Measurements from ENCODE around the gene MANEAL.
A peak's percentile ranks its signal among the peaks of the same experiment; 100 is the strongest.

The MANEAL gene

DNA sequence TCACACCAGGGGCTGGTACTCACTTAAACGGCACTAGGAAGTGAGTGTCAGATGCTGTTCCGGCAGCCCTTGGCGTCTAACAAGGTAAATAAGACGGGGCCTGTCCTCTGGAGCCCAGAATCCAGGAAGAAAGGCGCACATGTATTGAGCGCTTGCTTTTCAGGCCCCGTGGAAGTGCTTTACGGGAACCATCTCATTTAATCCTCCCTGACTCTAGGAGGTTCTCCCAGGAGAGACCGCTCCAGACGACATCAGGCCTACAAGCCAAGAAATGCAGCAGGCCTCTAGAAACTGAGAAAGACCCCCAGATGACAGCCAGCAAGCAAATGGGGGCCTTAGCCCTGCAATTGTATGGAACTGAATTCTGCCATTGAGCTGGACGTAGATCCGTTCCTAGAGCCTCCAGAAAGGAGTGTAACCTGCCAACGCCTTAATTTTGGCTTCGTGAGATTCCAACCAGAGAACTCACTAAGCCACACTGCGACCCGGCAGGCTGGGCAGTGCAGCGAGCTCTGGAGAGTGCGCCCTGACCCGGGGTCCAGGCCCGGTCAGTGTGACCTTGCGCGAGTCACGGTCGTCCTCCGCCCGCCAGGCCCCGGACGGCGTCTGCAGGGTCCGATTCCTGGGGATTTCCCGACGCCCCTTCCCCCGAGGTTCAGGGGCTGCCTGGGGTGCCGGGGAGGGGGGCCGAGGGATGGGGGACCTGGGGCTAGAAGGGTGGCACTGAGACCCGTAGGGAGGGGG lies 532 bp upstream of the MANEAL start:
- no peak for DNase-seq

DNA sequence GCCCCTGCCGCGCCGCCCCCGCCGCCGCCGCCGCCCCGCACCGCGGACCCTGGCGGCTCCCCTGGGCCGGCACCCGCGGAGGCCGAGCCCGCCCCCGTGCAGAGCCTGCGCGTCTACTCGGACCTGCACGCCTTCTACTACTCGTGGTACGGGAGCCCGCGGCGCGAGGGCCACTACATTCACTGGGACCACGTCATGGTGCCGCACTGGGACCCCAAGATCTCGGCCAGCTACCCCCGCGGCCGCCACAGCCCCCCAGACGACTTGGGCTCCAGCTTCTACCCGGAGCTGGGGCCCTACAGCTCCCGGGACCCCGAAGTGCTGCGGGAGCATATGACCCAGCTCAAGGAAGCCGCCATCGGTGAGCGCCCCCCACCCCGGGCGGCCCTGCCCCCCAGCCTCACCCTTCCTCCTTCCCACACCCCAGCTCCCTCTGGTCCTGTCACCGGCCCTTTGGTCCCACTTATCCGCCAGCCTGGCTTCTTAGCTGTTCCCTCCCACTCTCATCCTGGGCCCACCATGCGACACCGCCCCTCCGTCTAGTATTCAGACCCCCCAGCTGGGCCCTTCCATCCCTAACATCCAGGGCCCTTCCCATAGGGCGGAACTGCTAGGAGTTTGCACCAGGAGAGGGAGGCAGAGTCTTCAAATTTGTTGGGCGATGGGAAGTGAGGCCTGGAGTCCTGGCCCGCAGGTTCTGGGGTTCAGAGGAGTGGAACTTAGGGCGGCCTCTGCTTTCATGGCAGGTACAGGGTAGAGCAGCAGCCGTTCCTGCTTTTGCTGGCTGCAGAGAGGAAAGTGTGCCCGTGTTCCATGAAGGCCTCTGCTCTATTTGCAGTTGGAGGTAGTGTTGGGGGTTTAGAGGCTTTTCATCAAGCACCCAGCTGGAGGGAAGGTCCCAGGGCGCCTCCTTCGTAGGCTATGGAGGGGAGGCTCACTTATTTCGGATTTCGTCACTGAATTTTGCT lies 1.0 kb downstream of the MANEAL start:
- no peak for DNase-seq

DNA sequence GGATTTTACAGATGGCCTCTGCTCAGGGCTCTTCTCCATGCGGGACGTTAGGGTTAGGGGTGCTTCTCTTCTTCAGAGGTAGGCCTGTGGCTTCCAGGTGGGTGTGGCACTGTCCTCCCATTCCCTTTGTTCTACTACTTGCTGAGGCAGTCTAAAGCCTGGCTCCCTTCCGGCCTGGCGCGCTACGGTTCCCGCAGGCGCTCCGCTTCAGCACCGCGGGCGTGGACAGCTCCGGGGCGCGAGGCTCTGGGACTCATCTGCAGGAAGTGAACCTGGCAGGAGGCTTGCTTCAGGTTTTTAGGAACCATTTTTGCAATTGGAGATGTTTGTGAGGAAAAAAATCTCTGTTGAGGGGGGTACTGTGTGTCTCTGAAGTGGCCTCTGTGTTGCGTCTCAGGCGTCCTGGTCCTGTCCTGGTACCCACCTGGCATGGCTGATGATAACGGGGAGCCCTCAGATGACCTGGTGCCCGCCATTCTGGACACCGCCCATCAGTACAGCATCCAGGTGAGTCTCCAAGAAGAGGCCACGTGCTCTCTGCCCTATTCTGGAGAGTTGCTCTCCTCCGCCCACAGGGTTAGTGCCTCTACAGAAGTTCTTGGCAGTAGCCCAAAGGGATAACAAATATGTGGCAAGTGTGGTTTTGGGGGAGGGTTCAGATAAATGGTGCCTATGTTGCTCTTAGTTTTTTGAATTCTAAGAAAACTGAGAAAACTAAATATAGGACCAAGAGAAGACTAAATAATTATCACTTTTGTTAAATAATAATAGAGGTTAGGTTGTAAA lies 1.9 kb downstream of the MANEAL start:
- peak; percentile 22 for DNase-seq

DNA sequence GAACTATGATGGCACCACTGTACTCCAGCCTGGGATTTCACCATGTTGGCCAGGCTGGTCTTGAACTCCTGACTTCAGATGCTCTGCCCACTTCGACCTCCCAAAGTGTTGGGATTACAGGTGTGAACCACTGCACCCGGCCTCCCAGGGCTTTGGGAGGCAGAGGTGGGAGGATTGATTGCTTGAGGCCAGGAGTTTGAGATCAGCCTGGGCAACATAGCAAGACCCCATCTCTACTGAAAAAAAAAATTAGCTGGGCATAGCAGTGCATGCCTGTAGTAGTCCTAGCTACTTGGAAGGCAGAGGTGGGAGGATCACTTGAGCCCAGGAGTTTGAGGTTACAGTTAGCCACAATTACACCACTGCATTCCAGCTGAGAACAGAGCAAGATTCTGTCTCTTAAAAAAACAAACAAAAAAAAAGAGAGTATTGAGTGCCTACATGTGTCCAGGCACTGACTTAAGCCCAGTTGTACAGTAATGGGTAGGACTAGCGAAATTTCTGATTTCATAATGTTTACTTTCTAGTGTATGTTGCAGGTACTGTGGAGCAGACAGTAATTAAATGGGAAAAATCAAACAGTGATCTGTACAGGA lies 4.2 kb downstream of the MANEAL start:
- DNase-seq = no peak

DNA sequence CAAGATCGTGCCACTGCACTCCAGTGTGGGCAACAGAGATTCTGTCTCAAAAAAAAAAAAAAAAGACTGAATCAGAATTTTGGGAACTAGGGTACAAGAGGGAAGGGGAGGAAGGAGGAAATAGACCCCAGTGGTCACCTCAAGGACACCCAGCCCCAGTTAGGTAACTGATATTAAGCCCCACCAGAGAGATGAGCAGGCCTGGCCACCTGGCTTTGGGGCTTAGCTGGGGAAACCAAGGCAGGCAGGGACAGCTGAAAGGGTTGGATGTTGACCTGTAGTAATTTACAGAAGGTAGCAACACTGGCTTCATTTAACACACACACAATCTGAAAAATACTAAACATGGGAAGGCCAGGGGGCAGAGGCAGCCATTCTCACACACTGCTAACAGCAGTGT lies 8.8 kb downstream of the MANEAL start:
- DNase-seq = no peak

DNA sequence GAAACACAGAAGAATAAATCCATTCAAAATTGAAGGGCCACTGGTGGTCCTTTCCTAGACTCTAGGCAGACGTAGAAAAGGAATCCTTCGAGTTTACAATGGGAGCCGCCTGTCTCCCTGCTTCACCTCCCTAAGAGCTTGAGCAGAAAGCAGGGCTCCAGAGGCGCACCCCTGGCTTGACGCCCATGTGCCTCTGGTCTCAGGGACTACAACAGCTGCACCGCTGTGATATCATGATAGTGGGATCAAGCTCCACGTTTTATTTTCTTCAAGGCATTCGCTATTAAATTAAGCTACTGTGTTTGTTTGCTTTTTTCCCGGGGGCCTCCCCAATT lies 13.5 kb downstream of the MANEAL start:
- no peak for DNase-seq

DNA sequence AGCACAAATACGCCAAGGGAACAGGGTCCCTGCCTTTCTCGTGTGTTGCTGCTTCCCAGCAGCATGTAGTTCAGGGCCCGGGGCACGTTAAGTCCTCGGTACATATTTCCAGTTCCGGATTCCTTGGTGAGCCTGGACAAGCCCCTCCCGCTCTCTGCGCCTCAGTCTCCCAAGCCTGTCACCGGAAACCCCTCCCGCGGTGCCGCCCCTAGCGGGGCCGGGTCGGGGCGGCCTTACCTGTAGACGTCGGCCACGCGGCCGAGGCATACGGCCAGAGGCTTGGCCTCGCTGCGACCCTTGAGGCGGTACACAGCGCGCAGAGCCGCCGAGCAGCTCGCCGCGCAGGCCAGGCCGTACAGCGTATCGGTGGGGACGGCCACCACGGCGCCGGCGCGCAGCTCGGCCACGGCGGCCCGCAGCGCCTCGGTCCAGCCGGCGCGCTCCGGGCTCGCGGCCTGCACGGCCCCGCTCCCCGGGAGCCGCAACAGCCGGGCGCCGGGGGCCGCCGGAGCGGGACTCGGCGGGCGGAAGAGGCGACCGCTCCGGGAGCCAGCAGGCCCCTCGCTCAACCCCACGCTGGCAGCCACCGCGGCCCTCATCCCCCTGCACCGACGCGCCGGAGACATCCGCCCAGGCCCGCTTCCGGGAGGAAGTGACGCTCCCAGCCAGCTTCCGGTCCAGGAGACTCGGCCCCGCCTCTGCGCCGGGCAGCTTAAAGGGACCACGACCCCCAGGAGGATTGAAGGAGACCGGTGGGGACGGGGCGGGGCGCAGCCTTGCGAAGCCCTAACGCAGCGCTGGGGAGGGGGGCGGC lies 14.1 kb downstream of the MANEAL start, which contains the start of the genes C1orf122 and YRDC:
Gene C1orf122 (plus strand): TSS at position 236 of the 814 bp plus-strand sequence. CDS start 615 bp downstream, outside the sequence.
Gene YRDC (minus strand): TSS at position 654 of the 814 bp plus-strand sequence. CDS start 28 bp downstream, at position 626.
- peak; percentile 89 for DNase-seq

DNA sequence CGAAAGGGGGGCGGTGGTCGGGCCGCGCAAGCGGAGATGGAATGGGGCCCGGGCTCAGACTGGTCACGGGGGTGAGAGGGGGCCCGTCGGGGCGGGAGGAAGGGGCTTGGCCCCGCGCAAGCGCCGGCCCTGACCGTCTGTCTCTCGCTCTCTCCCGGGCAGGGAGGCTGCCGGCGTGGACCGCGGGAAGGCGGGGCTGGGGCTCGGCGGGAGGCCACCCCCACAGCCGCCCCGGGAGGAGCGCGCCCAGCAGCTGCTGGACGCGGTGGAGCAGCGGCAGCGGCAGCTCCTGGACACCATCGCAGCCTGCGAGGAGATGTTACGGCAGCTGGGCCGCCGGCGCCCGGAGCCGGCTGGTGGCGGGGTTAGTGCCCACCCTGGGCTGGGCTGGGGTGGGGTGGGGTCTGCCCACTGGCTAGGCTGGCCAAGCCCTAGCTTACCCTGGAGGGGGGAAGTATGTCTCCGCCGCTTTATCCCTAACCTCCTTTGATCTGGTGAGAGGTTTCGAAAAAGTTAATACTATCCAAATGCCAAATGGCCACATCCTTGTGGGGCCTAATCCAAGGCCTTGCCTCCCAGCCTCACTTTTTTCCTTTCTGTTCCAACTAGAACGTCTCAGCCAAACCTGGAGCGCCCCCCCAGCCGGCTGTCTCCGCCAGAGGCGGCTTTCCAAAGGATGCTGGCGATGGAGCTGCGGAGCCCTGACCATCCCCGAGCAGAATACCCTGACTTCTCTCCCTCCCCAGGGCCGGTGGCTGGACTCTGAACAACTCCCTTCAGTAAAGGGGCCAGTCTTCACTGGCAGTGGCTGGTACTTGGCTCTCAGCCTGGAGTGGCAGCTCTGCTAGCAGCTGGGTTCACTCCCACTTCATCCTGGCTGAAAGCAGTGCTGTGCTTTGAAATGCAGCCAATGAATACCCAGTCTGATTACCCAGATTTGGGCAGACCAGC lies 15.0 kb downstream of the MANEAL start:
- DNase-seq = no peak

DNA sequence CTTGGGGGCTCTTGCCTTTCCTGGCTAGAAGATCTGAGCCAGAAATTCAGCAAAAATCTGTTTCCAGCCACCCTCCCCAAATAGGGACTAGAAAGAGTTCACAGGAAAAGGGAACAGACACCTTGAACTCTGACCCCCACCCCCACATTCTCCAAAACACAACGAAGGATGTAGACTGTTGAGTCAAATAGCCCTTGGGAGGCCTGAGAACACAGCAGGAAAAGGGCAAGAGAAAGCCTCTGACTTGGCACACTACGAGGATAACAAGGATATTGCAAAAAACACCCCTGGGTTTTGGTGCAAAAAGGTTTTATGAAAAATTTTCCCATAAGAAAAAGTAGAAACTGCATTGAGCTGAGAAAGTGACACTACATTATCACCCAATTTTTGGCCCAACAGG lies 16.3 kb downstream of the MANEAL start:
- no peak for DNase-seq

DNA sequence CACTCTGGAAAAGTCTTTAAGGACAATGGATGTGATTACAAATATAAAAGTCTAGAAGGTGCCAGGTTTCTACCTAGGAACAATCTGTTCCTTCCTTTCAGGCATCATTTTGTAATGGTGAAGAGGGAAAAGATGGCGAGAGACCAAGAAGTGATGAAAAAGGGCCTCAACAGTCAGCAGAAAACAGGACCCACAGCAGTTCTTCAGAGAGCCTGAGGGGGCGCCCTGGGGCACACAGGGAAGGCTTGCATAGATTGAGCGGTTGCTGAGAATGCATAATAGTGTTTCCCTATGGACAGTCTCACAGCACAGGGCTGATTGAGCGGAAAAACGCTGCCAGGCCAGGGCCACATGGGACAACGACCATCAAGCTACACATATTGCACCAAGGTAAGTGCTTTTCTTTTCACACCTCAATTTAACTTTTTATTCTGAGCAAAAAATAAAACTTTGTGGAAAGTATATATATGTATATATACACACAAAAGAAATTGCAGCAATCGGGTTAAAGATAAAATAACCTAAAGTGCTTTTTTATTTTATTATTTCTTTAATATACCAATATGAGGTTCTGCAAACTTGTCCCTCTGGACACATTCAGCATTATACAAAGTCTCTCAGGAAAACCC lies 17.5 kb downstream of the MANEAL start:
- DNase-seq = peak; percentile 35

DNA sequence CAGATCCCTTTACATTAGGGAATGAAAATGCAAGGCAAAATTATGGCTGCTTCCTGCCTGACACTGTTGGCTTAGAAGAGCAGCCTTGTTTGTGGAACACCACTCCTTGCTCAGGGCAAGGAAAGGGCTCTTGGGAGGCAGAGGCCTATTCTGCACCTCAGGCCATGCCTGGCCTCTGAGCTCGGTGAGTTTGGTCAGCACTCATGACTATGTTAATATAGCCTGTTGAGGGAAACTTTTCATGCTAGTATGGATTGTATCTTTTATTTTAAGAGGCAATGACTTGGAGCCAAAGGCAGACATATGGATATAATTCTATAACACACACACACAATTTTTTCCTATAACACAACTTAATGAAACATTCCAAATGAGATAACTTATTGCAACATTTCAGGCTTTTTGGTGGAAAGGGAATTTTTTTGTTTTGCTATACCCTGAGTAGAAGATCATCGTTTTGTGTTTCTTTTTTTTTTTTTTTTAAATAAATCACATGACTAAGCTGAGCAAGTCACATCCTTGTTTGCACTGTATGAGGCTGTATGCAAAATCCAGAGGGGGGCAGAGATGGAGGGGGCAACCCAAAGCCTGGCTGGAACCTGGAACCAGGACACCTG lies 20.0 kb downstream of the MANEAL start:
- DNase-seq = no peak

DNA sequence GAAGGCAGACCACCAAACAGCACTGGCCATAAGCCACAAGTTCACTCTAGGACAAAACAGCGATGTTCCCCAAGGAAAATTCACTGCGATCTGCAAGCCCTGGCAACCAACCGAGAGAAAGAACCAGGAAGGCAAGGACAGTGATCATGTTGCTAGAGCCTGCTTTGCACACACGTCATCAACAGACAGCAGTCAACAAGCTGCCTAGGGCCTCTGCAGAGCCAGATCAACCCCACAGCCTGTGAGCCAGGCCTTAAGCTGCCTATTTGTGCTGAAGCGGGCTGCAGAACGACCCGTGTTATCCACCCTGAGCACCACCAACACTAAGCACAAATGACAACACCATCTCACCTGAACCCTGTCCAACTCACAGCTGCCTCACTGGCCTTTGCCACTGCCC lies 20.6 kb downstream of the MANEAL start:
- DNase-seq = no peak

DNA sequence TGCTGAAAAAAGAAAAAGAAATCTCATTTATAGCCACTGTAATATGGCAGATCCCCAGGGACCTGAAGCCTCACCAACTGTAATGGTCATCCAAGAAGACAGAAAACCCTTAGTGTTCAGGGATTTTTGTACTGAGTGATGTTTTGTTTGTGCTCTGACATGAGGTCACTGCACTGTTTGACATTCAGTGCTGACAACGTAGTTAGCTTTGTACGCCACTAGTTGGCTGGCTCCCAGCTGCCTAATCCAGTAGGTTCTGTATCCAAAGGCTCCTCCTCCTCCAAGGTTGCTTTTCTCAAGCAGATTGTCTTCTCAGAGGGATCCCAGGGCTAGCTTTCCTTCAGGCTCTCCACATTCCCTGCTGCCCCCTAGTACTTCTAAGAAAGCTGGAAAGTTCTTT lies 23.8 kb downstream of the MANEAL start:
- DNase-seq = no peak

DNA sequence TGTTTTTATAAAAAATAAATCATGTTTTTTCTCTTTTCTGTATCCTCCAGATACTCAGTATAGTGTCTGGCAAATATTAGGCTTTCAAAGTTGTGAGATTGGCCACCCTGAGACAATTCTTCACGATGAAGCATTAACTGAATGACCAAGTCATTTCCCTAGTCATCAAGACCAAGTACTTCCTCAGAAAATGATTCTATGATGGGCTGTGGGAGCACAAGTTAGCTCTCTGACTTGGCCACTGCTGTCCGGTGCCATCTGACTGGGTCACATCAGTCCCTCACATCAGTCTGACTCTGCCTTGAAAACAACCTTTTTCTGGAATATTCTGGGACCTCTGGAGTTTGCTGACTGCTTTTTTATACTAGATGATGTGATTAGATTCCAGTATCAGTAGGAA lies 27.8 kb downstream of the MANEAL start:
- no peak for DNase-seq

DNA sequence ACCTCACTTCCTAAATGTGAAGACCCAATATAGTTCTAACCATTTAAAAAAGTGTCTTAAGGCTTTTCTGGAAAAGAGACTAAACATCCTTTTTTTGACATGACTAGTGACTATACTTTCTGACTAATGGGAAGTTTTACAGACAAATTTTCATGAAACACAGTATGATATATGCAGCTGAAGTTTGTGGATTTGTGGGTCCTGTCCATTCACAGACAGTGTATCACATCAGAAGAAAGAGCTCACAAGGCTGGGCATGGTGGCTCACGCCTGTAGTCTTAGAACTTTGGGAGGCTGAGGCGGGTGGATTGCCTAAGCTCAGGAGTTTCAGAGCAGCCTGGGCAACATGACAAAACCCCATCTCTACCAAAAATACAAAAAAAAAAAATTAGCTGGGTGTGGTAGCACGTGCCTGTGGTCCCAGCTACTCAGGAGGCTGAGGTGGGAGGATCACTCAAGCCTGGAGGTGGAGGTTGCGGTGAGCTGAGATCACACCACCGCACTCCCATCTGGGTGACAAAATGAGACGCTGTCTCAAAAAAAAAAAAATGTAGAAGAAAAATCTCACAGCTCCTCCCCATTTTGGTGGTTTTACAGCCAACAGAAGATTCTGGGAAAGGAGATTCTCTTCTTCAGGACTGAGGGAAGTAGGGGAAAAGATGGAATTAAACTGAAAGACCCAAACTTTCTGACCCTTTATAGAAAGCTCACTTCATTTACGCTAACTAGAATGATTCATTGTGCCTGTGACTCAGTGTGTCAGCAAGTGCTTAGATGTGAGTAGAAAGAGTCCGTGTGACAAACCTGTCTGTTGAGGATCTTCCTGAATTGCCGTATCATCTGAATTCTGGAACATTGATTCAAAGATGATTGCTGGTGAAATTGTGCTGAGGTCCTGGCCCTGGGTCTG lies 29.5 kb downstream of the MANEAL start:
- no peak for DNase-seq

DNA sequence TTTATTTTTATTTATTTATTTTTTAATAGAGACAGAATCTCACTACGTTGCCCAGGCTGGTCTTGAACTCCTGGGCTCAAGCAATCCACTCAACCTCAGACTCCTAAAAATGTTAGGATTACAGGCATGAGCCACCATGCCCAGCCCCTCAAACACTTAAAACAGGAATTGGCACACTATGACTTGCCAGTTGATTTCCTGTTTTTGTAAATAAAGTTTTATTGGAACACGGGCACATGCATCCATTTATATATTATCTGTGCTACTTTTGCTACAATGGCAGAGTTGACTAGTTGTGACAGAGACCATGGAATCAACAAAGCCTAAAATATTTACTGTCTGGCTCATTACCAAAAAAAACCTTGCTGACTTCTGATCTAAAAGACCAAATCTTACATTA lies 30.4 kb downstream of the MANEAL start:
- no peak for DNase-seq

DNA sequence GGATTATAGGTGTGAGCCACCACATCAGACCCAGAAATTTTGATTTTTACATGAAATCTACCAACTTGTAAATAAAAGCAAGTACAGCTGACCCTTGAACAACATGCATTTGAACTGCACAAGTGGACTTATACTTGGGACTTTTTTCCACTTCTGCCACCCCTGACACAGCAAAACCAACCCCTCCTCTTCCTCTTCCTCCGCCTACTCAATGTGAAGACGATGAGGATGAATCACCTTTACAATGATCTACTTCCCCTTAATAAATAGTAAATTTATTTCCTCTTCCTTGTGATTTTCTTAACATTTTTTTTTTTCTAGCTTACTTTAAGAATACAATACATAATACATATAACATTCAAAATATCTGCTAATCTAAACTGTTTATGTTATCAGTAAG lies 31.9 kb downstream of the MANEAL start:
- no peak for DNase-seq

DNA sequence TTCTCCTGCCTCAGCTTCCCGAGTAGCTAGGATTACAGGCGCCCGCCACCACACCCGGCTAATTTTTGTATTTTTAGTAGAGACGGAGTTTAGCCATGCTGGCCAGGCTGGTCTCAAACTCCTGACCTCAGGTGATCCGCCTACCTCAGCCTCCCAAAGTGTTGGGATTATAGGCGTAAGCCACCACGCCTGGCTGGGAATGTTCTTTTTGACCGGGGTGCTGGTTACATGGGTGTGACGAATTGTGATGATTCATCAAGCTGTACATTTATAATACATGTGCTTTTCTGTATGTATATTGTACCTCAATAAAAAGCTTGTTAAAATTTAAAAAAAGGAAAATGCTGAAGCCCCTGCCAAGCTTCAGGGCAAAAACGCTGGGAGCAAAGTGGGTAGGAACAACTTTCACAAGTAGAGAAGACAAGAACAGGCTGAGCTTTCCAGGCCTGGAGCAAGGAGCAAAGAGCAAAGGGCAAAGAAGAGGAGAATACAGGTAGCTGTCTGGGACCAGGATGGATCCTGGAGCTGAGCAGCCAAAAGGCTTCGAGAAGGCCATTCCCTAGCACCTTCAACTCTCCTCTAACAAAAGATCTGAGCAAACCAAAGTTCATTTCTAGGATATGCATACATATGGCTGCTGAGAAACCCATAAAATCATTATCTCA lies 34.9 kb downstream of the MANEAL start:
- DNase-seq = no peak

All from activated effector memory CD4-positive, alpha-beta T cell treated with Interleukin-2 at 50 U/mL for 16 hours (primary cell).